ENCODE measurements around the gene MYOZ2.

DNA sequence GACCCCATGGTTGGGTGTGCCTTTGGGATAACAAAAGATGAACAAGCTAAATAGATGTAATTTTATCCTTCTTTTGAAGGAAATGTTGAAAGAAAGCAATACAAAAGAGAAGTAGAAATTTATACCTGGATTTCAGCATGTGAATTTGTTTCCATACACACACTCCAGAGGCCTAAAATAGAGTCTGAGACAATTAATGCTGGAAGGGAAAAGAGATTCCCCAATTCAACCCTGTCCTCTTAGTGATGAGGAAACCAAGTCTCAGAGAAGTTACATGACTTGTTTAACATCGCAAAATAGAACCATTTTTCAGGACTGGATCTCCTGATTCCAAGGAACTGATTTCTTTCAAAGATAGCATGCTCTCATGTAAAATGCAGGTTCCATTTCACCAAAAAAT lies 37.3 kb upstream of the MYOZ2 start:
- TF ChIP-seq, protein P1, sequence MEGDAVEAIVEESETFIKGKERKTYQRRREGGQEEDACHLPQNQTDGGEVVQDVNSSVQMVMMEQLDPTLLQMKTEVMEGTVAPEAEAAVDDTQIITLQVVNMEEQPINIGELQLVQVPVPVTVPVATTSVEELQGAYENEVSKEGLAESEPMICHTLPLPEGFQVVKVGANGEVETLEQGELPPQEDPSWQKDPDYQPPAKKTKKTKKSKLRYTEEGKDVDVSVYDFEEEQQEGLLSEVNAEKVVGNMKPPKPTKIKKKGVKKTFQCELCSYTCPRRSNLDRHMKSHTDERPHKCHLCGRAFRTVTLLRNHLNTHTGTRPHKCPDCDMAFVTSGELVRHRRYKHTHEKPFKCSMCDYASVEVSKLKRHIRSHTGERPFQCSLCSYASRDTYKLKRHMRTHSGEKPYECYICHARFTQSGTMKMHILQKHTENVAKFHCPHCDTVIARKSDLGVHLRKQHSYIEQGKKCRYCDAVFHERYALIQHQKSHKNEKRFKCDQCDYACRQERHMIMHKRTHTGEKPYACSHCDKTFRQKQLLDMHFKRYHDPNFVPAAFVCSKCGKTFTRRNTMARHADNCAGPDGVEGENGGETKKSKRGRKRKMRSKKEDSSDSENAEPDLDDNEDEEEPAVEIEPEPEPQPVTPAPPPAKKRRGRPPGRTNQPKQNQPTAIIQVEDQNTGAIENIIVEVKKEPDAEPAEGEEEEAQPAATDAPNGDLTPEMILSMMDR (IDR thresholded peaks at IDR 0.05) = no peak
- TF ChIP-seq POLR2A (IDR thresholded peaks at IDR 0.05) = no peak
